HCT116 (cell line): ENCODE measurements around the gene ALK. TPM values are rescaled to one million over a fixed set of nuclear protein-coding genes. Genes with fewer than 3 reads are reported as not detected.

ENCODE experiments used
- ATAC-seq: fragments of 200-7000 bp; cut with Tn5 transposase; 2 replicates; pipeline ENCODE4 v1.9.1; 2020; ENCODE audit warnings: mild to moderate bottlenecking, moderate library complexity
- BruUV-seq: library from RNA; stranded (reverse); fragments of 400-500 nt; replicated peaks from 2 replicates; lab custom pipeline; 2021; lab: Mats Ljungman, UMichigan
- CTCF ChIA-PET: fragments of 300-600 bp; sonication (Branson Sonifier 250); formaldehyde crosslinking; loops from one replicate; lab custom pipeline; 2021; ENCODE audit warnings: antibody characterized with exemption; lab: Charles Lee
- POLR2A ChIA-PET: fragments of 300-600, 350-600 bp; sonication (Branson Sonifier 250); formaldehyde crosslinking; loops from one replicate; lab custom pipeline; 2021; ENCODE audit warnings: antibody characterized with exemption; lab: Charles Lee
- RAD21 ChIA-PET, 2 experiments: fragments of 300-600 bp; sonication (Branson Sonifier 250); formaldehyde crosslinking; loops; one replicate each; lab custom pipeline; 2023; ENCODE audit warnings: low total read pairs in 2 of 2; ENCODE audit not compliant: uncharacterized antibody in 2 of 2, unreplicated experiment in 2 of 2, low non-redundant PET in 1 of 2; lab: Charles Lee
- DNase-seq: peaks from one replicate; pipeline ENCODE4 v3.0.0-alpha.2; 2010; ENCODE audit warnings: low read depth, low spot score
- H2AFZ ChIP-seq: fragments of 200-600 bp; shearing (Covaris generic), sonication (generic); 2 replicates; pipeline ENCODE4 v1.6.1; 2017; ENCODE audit warnings: low read depth, mixed run types, mixed read lengths, antibody characterized with exemption, low read length; ENCODE audit not compliant: poor library complexity, severe bottlenecking
- H3K27ac ChIP-seq: 2 replicates; pipeline ENCODE4 v1.5.1; 2012; ENCODE audit warnings: low read depth, low read length
- H3K27me3 ChIP-seq: fragments of 200-600 bp; sonication (generic); 2 replicates; pipeline ENCODE4 v1.6.1; 2016; ENCODE audit warnings: mixed run types, low read length, mixed read lengths; ENCODE audit not compliant: insufficient read depth
- H3K36me3 ChIP-seq, 2 experiments: fragments of 200-500 bp in 1 of 2; fragments of 200-600 bp in 1 of 2; sonication (Bioruptor generic) in 1 of 2; sonication (generic) in 1 of 2; 2 replicates each; pipeline versions ENCODE4 v1.5.1 to v1.6.1; 2014 to 2016; ENCODE audit warnings: low read length in 2 of 2, inconsistent platforms in 1 of 2, mixed read lengths in 1 of 2, mixed run types in 1 of 2; ENCODE audit not compliant: insufficient read depth in 2 of 2, control insufficient read depth in 1 of 2
- H3K4me1 ChIP-seq, 2 experiments: fragments of 200-600 bp in 1 of 2; sonication (generic) in 1 of 2; 2 replicates each; pipeline versions ENCODE4 v1.5.1 to v1.6.1; 2012 to 2017; ENCODE audit warnings: low read length in 2 of 2, inconsistent platforms in 1 of 2, mild to moderate bottlenecking in 1 of 2, mixed read lengths in 1 of 2, mixed run types in 1 of 2, moderate library complexity in 1 of 2; ENCODE audit not compliant: insufficient read depth in 2 of 2, control insufficient read depth in 1 of 2
- H3K4me2 ChIP-seq: fragments of 200-600 bp; sonication (generic); 2 replicates; pipeline ENCODE4 v1.6.1; 2017; ENCODE audit warnings: mixed run types, low read length, mixed read lengths
- H3K4me3 ChIP-seq, 2 experiments: fragments of 200-600 bp in 1 of 2; sonication (generic) in 1 of 2; replicated peaks in 1 of 2; 2 replicates each; pipeline ENCODE4 v1.5.1; 2011 to 2016; ENCODE audit warnings: low read length in 2 of 2, control low read depth in 1 of 2, low read depth in 1 of 2, mild to moderate bottlenecking in 1 of 2, mixed read lengths in 1 of 2, mixed run types in 1 of 2
- H3K79me2 ChIP-seq: fragments of 200-600 bp; sonication (generic); 2 replicates; pipeline ENCODE4 v1.6.1; 2017; ENCODE audit warnings: mild to moderate bottlenecking, mixed run types, low read length, moderate library complexity, mixed read lengths; ENCODE audit not compliant: insufficient read depth
- H3K9ac ChIP-seq: fragments of 200-600 bp; sonication (generic); 2 replicates; pipeline ENCODE4 v1.6.1; 2016; ENCODE audit warnings: low read length, mixed read lengths
- H3K9me2 ChIP-seq: fragments of 200-600 bp; sonication (generic), shearing (Covaris generic); 2 replicates; pipeline ENCODE4 v1.6.1; 2017; ENCODE audit warnings: mixed run types, mild to moderate bottlenecking, moderate library complexity; ENCODE audit not compliant: insufficient read depth
- H3K9me3 ChIP-seq, 2 experiments: fragments of 200-500 bp in 1 of 2; fragments of 200-600 bp in 1 of 2; sonication (Bioruptor generic) in 1 of 2; sonication (generic) in 1 of 2; 2 replicates each; pipeline ENCODE4 v1.6.1; 2014 to 2017; ENCODE audit warnings: low read length in 2 of 2, mixed read lengths in 2 of 2, inconsistent platforms in 1 of 2, low read depth in 1 of 2, mild to moderate bottlenecking in 1 of 2, mixed run types in 1 of 2, moderate library complexity in 1 of 2; ENCODE audit not compliant: control insufficient read depth in 1 of 2, insufficient read depth in 1 of 2
- H4K20me1 ChIP-seq: fragments of 200-600 bp; sonication (generic), shearing (Covaris generic); 2 replicates; pipeline ENCODE4 v1.6.1; 2017; ENCODE audit warnings: mixed run types, mild to moderate bottlenecking, moderate library complexity; ENCODE audit not compliant: insufficient read depth
- CBX3 ChIP-seq: IDR thresholded peaks from 2 replicates; pipeline ENCODE4 v1.6.1; 2012; ENCODE audit warnings: low read depth
- CTCF ChIP-seq, 3 experiments: fragments of 200-600 bp in 1 of 3; sonication (generic) in 1 of 3; IDR thresholded peaks in 2 of 3; conservative IDR thresholded peaks in 1 of 3; 2 replicates each; pipeline ENCODE4 v1.5.1; 2012 to 2017; ENCODE audit warnings: low read depth in 2 of 3, low read length in 2 of 3, antibody characterized with exemption in 1 of 3, borderline replicate concordance in 1 of 3, control low read depth in 1 of 3, mild to moderate bottlenecking in 1 of 3, mixed read lengths in 1 of 3, mixed run types in 1 of 3, moderate library complexity in 1 of 3; ENCODE audit not compliant: insufficient read depth in 1 of 3
- EZH2 ChIP-seq: fragments of 200-600 bp; sonication (generic); IDR thresholded peaks from 2 replicates; pipeline ENCODE4 v1.6.1; 2017; ENCODE audit warnings: antibody characterized with exemption, mixed run types
- POLR2AphosphoS5 ChIP-seq: IDR thresholded peaks from 2 replicates; pipeline ENCODE4 v1.6.1; 2011; ENCODE audit warnings: mild to moderate bottlenecking, low read depth, low read length, moderate library complexity
- RAD21 ChIP-seq: IDR thresholded peaks from 2 replicates; pipeline ENCODE4 v1.6.1; 2012; ENCODE audit warnings: low read depth, mild to moderate bottlenecking
- SIN3A ChIP-seq: IDR thresholded peaks from 2 replicates; pipeline ENCODE4 v1.6.1; 2012; ENCODE audit warnings: low read depth
- SP1 ChIP-seq: IDR thresholded peaks from 2 replicates; pipeline ENCODE4 v1.6.1; 2012; ENCODE audit warnings: low read depth
- ZFX ChIP-seq: fragments of 450-650 bp; IDR thresholded peaks from 2 replicates; pipeline ENCODE4 v1.6.1; 2017
- ZNF274 ChIP-seq: fragments of 200-500 bp; sonication (Bioruptor generic); IDR thresholded peaks from 2 replicates; pipeline ENCODE4 v1.6.1; 2014; ENCODE audit warnings: mild to moderate bottlenecking, low read depth, low read length, inconsistent platforms
- intact Hi-C: fragments of 100-400 bp; cut with micrococcal nuclease; formaldehyde crosslinking; loops from 2 replicates; pipeline ENCODE4 v1.10.0; 2022
- total RNA-seq: library from RNA; stranded (reverse); gene quantifications from one replicate; pipeline ENCODE4 v1.2.1, GENCODE V29; 2021; ENCODE audit not compliant: unreplicated experiment
- TF ChIP-seq, protein P1 (sequence below): IDR thresholded peaks from 2 replicates; pipeline ENCODE4 v1.6.1; 2012
- TF ChIP-seq, protein P2 (sequence below): IDR thresholded peaks from 2 replicates; pipeline ENCODE4 v1.6.1; 2012

ALK gene
- total RNA-seq, 1 experiment from 2014 or later = not detected

GRCh38 chr2:29345236-29345635 lies 576.1 kb downstream of the ALK start:
- peaks cover 79% of the 10 kb centered on the region for H3K27me3 ChIP-seq
- POLR2A ChIA-PET = no interaction called here
- intact Hi-C loops = no loop called here
- TF ChIP-seq CTCF (IDR thresholded peaks at IDR 0.05 in 2 of 3, conservative IDR thresholded peaks at IDR 0.05 in 1 of 3; ENCODE audit: borderline replicate concordance in 1 of 3, insufficient read depth in 1 of 3, low read depth in 2 of 3, low read length in 2 of 3) (no peak), ZFX (no peak), EZH2 (no peak)
- TF ChIP-seq, protein P1, sequence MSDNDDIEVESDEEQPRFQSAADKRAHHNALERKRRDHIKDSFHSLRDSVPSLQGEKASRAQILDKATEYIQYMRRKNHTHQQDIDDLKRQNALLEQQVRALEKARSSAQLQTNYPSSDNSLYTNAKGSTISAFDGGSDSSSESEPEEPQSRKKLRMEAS = no peak
- TF ChIP-seq, protein P2, sequence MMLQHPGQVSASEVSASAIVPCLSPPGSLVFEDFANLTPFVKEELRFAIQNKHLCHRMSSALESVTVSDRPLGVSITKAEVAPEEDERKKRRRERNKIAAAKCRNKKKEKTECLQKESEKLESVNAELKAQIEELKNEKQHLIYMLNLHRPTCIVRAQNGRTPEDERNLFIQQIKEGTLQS = no peak
- TF ChIP-seq, all 23 proteins: peak for 0
- no TSS peak for BruUV-seq
- ATAC-seq (no peak), DNase-seq (no peak)
- ChIA-PET RAD21 (no interaction called here), CTCF (no interaction called here)
- no peak overlapping the region for H2AFZ ChIP-seq
- H3K9ac ChIP-seq = no peak overlapping the region
- H3K79me2 ChIP-seq = no peaks in the 10 kb centered on the region
- H3K4me2 ChIP-seq = no peak overlapping the region
- no peak overlapping the region for H3K4me3 ChIP-seq
- no peaks in the 10 kb centered on the region for H3K4me1 ChIP-seq
- H3K9me3 ChIP-seq = no peaks in the 10 kb centered on the region
- no peak overlapping the region for H3K27ac ChIP-seq
- H3K9me2 ChIP-seq = no peaks in the 10 kb centered on the region
- no peaks in the 10 kb centered on the region for H4K20me1 ChIP-seq
- no peaks in the 10 kb centered on the region for H3K36me3 ChIP-seq

GRCh38 chr2:29343830-29344229 lies 577.6 kb downstream of the ALK start:
- no peak for DNase-seq
- POLR2A ChIA-PET = no interaction called here
- no peaks in the 10 kb centered on the region for H3K9me2 ChIP-seq
- CTCF ChIA-PET = interaction anchor here (1.3 to 2.5 kb wide), 2 partner anchors 105 to 385 kb away, joined by 5 to 7 read pairs; no protein-coding TSS in a partner anchor
- H3K9me3 ChIP-seq = no peaks in the 10 kb centered on the region
- H3K4me3 ChIP-seq = no peak overlapping the region
- TF ChIP-seq CTCF (IDR thresholded peaks at IDR 0.05 in 2 of 3, conservative IDR thresholded peaks at IDR 0.05 in 1 of 3; ENCODE audit: borderline replicate concordance in 1 of 3, insufficient read depth in 1 of 3, low read depth in 2 of 3, low read length in 2 of 3) (peak in 2 of 3 experiments; percentile 10 to 48; a peak in 2 of 6 replicates), RAD21 (peak; percentile 40), POLR2AphosphoS5 (no peak), ZNF274 (no peak), SP1 (no peak), CBX3 (no peak), SIN3A (no peak)
- no peaks in the 10 kb centered on the region for H3K36me3 ChIP-seq
- H3K9ac ChIP-seq = no peak overlapping the region
- peaks cover 78% of the 10 kb centered on the region for H3K27me3 ChIP-seq
- no peak overlapping the region for H2AFZ ChIP-seq
- H4K20me1 ChIP-seq = no peaks in the 10 kb centered on the region
- H3K4me2 ChIP-seq = no peak overlapping the region
- peak; percentile 64; the same call in 1 of the 2 replicates for ATAC-seq
- RAD21 ChIA-PET = no interaction called here
- intact Hi-C loops = loop anchor here (5.0 kb wide), 1 partner anchor 387 kb away; no protein-coding TSS in a partner anchor
- no peak overlapping the region for H3K27ac ChIP-seq
- BruUV-seq = no TSS peak
- H3K4me1 ChIP-seq = no peaks in the 10 kb centered on the region
- no peaks in the 10 kb centered on the region for H3K79me2 ChIP-seq
